Activated CD4-positive, alpha-beta T cell treated with anti-CD3 and anti-CD28 coated beads, Interleukin-10, Interleukin-2, amounts not matched to agents 100 ng/mL and 50 ng/mL, durations not matched to agents 16 hours and 8 hours (primary cell): Measurements from ENCODE around the gene ENPP1.
"Not testable (repeated sequence)": the region's sequence is repeated elsewhere in the genome, so short reads cannot be mapped to it uniquely, and the experiment has no call there.

Experiments used
- DNase-seq: peaks from one replicate; pipeline ENCODE4 v3.0.0-alpha.2; 2020

ENPP1 gene

GRCh38 chr6:131883016-131883415 lies 75.2 kb downstream of the ENPP1 start:
- DNase-seq, result no peak

- DNase-seq, result no peak
These were observed 77.4 kb downstream of the ENPP1 start for GRCh38 chr6:131885237-131885636.

- DNase-seq, result no peak
These were observed 78.7 kb downstream of the ENPP1 start for GRCh38 chr6:131886517-131886916.

- DNase-seq, result no peak
These were observed 82.3 kb downstream of the ENPP1 start for GRCh38 chr6:131890091-131890490.

GRCh38 chr6:131893198-131893597 lies 85.4 kb downstream of the ENPP1 start:
- no peak for DNase-seq

GRCh38 chr6:131894493-131895424 lies 86.9 kb downstream of the ENPP1 start:
- no peak for DNase-seq

- DNase-seq, result no peak
These were observed 89.2 kb downstream of the ENPP1 start for GRCh38 chr6:131897050-131897435.

- DNase-seq, result no peak
These were observed 89.8 kb downstream of the ENPP1 start for GRCh38 chr6:131897621-131898020.

GRCh38 chr6:131898718-131899117 lies 90.9 kb downstream of the ENPP1 start:
- DNase-seq, result no peak

- DNase-seq, result no peak
These were observed 92.4 kb downstream of the ENPP1 start for GRCh38 chr6:131900231-131900630.

- DNase-seq, result not testable (repeated sequence)
These were observed 93.6 kb downstream of the ENPP1 start for GRCh38 chr6:131901326-131901873.

- not testable (repeated sequence) for DNase-seq
These were observed 95.9 kb downstream of the ENPP1 start for GRCh38 chr6:131903734-131904133.

- DNase-seq, result not testable (repeated sequence)
These were observed 101.0 kb downstream of the ENPP1 start for GRCh38 chr6:131908787-131909186.

- peak; percentile 78 for DNase-seq
These were observed 101.8 kb downstream of the ENPP1 start for GRCh38 chr6:131909408-131910218.

GRCh38 chr6:131910219-131910589 lies 102.4 kb downstream of the ENPP1 start:
- no peak for DNase-seq

GRCh38 chr6:131910956-131911355 lies 103.1 kb downstream of the ENPP1 start:
- no peak for DNase-seq

- no peak for DNase-seq
These were observed 104.1 kb downstream of the ENPP1 start for GRCh38 chr6:131911951-131912350.

GRCh38 chr6:131914234-131914633 lies 106.4 kb downstream of the ENPP1 start:
- no peak for DNase-seq

GRCh38 chr6:131914967-131915751 lies 107.3 kb downstream of the ENPP1 start:
- peak; percentile 64 for DNase-seq

- not testable (repeated sequence) for DNase-seq
These were observed 108.4 kb downstream of the ENPP1 start for GRCh38 chr6:131916091-131916796.

GRCh38 chr6:131916847-131917246 lies 109.0 kb downstream of the ENPP1 start:
- no peak for DNase-seq

GRCh38 chr6:131917318-131917717 lies 109.5 kb downstream of the ENPP1 start:
- no peak for DNase-seq
